NCI-H2227 (cell line): Measurements from ENCODE around the gene C6orf89.
"Not testable (repeated sequence)": the region's sequence is repeated elsewhere in the genome, so short reads cannot be mapped to it uniquely, and the experiment has no call there.

Experiments used
- DNase-seq: peaks from one replicate; lab custom pipeline; 2025; ENCODE audit not compliant: unreplicated experiment; lab: John Stamatoyannopoulos, UW

C6orf89 gene

DNA sequence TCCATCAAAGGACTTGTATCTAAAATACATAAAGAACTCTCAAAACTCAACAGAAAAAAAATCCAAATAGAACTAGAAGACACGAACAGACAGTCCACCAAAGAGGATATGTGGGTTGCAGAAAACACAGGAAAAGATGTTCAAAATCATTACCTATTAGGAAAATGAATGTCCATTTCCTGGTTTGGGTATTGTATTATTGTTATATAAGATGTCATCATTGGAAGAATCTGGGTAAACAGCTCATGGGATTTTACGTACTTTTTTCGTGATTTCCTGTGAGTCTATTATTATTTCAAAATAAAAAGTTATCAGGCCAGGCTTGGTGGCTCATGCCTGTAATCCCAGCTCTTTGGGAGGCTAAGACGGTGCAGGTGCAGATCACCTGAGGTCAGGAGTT is 59.5 kb downstream of the C6orf89 start:
- no peak for DNase-seq

DNA sequence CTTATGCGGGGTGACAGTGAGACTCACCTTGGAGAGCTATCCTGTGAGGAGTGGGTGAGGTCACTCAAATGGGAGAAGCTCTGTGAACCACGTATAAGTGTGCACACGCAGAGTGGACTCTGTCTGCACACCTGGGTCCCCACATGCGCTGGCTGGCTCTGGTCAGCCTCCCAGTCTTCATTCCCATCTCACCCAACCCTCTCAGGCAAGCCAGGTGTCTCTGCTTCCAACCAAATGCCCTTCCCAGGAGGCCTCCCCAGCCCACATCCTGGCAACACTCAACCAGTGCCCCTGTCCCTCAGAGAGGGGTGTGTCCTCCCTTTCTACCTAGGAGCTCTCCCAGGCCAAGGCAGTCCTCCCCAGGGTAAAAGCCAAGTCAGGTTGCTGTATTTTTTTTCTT is 60.8 kb downstream of the C6orf89 start:
- no peak for DNase-seq

DNA sequence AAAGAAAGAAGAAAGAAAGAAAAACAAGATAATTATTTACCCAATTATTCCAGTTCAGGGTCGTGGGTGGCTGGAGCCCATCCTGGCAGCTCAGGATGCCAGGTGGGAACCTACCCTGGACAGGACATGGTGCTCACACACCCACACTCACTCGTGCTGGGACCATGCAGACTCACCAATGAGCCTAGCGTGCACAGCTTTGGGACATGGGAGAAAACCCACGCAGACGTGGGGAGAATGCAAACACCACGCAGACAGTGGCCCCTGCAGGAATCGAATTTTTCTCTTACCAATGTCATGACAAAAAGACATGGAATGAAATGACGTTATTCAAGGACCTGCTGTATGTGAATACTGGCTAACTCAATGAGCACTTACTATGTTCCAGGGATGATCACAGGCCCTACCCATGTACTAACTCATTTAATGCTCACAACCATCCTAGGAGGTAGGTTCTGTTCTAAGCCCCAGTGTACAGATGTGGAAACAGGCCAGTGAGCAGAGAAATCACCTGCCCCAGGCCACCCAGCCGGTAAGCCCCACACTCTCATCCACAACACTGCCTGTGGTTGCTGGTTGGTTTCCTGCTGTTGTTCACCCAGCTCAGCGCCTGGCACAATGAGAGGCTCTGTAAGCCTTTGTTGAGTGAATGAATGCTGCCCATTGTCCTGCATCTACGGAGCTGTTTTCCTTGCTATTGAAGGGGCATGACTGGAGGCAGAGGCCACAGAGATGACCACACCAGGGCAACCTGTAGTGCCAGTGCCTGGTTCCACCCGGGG is 62.0 kb downstream of the C6orf89 start:
- DNase-seq: no peak

DNA sequence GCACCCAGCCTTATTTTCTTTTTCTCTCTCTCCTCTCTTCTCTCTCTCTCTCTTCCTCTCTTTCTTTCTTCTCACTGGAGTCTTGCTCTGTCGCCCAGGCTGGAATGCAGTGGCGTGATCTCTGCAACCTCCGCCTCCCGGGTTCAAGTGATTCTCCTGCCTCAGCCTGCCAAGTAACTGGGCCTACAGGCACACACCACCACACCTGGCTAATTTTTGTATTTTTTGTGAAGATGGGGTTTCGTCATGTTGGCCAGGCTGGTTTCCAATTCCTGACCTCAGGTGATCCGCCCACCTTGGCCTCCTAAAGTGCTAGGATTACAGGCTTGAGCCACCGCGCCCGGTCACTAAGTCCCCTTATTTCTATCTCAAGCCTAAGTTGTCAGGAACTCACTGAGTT is 63.3 kb downstream of the C6orf89 start:
- DNase-seq: not testable (repeated sequence)

DNA sequence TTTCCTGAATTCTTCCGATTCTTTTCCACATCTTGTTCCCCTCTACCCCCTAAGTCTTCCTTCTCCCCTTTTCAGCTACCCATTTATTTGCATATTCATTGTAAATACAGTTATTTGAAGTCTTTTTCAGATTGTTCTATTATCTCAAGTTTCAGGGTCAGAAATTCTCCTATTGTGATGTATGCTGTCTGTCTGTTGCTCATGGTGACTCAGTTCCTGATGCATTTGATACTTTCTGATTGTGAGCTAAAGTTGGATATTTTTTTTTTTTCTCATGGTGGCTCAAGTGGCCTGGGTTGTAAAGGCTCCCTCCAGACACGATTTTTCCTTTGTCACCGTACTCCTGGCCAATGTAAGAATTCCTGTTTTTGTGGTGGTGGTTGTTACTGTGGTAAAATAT is 63.9 kb downstream of the C6orf89 start:
- no peak for DNase-seq

DNA sequence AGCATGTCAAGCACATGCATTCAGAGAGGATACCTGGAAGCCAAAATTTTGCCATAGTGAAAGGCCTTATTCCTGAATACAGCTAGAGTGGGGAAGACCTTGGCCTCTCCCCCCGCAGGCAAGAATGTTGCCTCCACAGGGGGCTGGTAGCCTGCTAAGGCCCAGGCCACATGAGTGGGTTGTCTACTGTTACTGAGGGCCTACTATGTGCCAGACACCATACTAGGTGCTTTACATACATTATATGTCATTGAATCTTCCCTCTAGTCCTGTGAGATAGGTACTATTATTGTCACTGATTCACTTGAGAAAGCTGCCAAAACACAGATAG is 68.1 kb downstream of the C6orf89 start:
- no peak for DNase-seq

DNA sequence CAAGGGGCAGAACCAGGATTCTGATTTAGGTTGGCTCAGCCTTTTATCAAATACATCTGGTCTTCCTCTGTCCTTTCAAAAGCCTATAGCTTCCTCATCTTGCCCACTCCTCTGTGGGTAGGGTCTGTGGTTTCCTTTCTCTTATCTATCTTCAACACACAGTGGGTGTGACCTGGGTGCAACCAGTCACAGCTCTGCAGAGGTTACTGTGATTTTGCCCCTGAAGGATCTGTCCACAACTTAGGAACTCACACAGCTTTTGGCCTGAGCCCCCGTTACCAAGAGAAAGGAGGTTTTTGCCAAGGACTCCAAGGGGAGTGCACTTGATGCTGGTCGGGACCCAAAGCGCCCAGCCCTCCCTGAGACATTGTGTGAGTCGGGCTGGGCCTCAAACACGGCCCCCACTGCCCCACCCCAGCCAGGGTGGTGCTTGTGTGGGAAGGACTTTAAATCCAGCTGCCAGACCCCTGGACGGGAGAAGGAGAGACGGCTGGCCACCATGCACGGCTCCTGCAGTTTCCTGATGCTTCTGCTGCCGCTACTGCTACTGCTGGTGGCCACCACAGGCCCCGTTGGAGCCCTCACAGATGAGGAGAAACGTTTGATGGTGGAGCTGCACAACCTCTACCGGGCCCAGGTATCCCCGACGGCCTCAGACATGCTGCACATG is 68.6 kb downstream of the C6orf89 start, which contains the start of gene PI16:
PI16 (plus strand) TSS at position 477 of the 670 bp plus-strand sequence; CDS start at position 500, 23 bp downstream.
- DNase-seq: no peak

DNA sequence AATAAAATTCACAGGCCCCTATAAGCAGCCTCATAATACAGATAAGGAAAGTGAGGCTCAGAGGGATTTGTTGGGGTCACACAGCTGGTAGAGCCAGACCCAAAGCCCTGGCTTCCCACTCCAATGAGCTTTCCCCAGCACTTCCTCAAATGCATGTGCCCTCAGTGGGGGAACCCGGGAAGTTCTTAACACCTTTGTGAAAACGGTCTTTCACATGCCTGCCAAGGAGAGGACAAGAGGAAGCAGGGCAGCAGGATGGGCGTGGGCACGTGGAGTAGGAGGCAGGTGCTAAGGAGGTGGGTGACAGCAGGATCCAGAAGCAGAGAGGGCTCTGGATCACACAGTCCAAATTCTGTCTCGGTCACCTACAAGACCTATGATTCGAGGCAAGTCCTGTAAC is 69.4 kb downstream of the C6orf89 start:
- no peak for DNase-seq

DNA sequence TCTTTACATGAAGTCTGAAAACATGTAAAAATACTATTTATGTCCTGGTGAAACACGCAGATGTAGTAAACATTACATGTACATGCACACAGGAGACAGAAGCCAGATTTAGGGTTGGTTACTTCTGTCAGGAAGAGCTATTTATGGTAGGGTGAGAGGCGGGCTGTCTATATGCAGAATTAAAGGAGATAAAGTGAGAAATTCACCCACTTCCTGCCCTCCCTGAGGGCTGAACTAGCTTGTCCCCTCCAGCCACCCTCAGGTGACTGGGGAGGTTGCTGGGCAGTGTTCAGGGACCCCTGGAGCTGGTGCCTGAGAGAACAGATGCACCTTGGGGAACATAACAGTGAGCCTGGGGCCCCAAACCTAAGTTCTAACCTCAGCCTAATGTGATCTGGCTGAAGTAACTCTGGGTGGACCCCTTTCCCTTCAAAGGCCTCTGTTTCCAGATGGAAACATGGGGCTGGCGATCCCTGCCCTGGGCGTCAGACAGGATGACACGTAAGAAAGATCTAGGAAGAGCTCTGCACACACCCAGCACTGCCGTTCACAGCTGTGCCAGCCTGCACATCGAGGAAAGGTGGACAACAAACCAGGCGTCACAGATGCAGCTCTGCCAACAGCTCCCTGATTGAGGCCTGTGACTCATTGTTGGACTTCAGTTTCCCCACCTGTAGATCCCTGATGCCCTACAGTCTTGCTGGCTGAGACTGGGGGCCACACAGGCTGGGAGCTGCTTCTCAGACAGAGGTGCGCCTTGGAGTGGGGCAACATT is 70.1 kb downstream of the C6orf89 start:
- DNase-seq: no peak

DNA sequence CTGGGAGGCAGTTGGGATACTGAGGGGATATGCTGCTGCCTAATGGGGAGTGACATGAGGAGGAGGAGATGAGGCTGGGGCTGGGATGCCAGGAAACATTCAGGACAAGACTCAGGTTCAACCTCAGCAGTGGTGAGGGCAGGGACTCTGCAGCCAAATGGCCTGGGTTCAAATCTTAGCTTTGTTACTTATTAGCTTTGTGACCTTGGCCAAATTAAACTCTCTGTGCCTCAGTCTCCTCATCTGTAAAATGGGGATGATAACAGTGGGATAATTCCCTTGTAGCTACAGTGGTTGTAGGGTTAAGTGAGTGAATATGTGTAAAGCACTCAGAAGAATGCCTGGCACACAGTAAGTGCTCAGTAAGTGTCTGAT is 70.7 kb downstream of the C6orf89 start:
- no peak for DNase-seq

DNA sequence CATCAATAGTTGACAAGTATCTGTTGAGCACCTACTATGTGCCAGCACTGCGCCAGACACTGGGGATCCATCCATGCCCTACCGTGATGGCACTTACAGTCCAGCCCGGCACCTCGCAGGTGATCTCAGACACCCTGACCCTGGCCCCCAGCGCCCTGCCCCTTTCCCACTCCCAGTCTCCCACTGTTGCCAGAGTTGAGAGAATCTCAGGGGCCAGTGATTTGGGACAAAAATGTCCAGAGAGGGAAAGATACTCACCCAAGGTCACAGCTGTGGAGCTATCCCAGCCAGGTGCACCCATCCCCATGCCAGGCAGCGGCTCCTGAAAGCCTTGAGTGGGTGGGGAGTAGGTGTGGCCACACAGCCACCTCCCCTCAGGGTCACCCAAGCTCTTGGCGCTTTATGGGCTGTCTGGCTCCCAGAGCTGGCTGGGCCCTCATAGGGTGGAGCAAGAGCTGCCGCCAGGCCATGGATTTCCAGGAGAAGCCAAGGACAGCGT is 72.1 kb downstream of the C6orf89 start:
- no peak for DNase-seq

DNA sequence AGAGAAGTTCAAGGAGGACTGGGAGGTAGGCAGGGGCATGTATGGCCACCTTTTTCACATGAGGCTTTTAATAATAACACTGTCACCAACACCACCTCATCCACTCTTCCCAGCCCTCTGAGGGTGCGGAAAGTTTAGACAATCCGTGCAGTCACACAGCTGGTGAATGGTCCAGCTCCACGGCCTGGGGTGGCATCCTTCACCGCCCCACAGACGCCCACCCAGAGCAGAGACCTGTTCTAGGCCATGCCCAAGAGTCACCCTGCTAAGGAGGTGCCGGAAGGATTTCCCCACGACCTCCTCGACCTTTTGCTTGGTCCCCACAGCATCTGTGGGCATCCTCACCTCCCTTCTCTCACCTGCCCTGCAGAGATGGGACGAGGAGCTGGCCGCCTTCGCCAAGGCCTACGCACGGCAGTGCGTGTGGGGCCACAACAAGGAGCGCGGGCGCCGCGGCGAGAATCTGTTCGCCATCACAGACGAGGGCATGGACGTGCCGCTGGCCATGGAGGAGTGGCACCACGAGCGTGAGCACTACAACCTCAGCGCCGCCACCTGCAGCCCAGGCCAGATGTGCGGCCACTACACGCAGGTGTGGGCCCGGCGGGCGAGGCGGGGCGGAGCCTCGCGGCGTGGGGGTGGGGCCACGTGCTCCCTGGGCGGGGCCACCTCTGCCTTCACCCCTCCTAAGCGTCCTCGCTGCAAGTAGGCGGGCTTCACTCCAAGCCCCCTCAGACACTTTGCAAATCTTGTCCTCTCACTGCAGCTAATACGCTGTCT is 73.2 kb downstream of the C6orf89 start:
- no peak for DNase-seq

DNA sequence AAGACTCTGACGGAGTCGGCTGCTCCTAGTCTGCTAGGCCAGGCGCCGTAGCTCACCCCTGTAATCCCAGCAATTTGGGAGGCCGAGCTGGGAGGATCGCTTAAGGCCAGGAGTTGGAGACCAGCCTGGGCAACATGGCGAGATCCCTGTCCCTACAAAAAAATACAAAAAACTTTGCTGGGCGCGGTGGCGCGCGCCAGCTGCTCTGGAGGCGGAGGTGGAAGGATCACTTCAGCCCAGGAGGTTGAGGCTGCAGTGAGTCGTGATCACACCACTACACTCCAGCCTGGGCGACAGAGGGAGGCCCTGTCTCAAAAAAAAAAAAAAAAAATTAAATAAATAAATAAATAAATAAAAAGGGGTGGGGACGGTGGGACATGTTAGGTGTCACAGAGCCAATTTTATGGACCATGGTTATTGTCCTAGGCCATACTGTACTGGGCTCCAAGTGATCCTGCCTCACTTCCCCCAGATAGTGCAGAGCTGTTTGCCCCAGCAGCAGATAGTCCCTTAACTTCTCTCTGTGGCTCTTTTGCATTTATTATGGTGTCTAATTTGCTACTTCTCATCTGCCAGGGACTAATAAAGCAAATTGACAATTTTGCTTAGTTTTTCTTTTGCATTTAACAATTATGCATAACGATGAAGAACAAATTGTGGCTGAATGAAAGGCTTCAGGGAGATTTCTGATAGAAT is 74.0 kb downstream of the C6orf89 start:
- no peak for DNase-seq

DNA sequence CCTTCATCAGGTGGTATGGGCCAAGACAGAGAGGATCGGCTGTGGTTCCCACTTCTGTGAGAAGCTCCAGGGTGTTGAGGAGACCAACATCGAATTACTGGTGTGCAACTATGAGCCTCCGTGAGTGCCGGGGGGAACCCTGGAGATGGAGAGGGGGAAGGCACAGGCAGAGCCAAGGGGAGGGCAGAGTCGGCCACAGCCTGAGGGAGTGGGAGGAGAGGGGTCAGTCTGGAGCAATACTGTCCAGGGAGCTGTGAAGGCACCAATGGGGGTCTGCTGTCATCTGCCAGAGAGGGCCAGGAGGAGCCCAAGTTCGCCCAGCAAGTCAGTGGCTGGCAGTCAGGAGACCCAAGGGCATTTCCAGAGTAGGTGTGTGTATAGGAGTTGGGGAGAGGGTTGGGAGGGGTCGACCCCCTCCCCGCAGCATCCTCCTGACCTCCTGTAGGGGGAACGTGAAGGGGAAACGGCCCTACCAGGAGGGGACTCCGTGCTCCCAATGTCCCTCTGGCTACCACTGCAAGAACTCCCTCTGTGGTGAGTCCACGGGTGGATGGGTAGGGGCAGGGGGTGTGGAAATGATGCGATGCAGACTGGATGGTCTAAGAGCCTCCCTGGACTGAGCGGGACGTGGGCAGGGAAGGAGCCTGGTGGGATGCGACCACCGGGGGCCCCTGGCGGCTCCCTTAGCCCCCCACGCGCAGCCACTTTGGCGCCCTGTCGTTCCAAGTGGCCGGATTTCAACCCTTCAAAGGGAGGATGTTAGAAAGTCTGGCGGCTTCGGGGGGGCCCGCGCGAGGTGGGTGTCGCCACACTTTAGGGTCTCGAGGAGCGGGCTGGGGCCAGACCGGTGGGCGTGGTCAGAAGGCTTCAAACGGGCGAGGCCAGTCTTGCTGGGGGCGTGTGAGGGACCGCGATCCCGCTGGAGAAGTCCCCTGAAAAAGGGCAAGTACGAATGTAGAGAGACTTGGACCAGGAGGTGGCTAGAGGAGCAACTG is 76.0 kb downstream of the C6orf89 start:
- no peak for DNase-seq

DNA sequence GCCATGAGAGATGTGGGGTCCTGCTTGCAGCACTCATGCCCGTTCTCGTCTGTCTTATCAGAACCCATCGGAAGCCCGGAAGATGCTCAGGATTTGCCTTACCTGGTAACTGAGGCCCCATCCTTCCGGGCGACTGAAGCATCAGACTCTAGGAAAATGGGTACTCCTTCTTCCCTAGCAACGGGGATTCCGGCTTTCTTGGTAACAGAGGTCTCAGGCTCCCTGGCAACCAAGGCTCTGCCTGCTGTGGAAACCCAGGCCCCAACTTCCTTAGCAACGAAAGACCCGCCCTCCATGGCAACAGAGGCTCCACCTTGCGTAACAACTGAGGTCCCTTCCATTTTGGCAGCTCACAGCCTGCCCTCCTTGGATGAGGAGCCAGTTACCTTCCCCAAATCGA is 77.1 kb downstream of the C6orf89 start:
- no peak for DNase-seq

DNA sequence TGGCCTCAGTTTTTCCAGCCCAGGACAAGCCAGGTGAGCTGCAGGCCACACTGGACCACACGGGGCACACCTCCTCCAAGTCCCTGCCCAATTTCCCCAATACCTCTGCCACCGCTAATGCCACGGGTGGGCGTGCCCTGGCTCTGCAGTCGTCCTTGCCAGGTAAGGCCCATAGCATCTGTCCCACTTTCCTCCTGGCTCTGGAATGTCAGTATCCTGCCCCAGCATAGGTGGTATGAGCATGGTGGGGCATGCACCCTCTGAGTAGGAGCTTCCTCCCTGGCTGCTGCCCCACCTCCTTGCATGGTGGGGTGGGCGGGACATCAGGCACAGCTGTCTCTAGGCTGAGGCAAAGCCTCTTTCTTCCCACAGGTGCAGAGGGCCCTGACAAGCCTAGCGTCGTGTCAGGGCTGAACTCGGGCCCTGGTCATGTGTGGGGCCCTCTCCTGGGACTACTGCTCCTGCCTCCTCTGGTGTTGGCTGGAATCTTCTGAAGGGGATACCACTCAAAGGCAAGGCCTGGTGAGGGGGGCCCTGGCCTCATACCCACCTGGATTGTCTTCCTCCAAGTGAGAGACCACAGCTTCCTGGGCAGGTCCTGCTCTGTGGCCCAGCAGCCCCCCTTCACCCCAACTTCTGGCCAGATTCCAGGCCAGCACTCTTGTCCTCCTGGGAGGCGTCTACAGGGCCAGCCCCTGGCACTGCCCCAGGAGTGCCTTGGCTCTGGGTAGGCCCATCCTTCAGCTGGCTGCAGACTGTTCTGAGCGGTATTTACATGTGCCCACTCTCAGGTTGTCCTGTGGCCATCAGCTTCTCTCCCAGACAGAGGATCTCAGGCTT is 77.9 kb downstream of the C6orf89 start:
- DNase-seq: no peak

DNA sequence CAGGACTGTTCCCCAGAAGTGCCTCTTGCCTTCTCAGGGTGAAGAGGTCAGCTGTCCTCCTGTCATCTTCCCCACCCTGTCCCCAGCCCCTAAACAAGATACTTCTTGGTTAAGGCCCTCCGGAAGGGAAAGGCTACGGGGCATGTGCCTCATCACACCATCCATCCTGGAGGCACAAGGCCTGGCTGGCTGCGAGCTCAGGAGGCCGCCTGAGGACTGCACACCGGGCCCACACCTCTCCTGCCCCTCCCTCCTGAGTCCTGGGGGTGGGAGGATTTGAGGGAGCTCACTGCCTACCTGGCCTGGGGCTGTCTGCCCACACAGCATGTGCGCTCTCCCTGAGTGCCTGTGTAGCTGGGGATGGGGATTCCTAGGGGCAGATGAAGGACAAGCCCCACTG is 78.6 kb downstream of the C6orf89 start:
- no peak for DNase-seq

DNA sequence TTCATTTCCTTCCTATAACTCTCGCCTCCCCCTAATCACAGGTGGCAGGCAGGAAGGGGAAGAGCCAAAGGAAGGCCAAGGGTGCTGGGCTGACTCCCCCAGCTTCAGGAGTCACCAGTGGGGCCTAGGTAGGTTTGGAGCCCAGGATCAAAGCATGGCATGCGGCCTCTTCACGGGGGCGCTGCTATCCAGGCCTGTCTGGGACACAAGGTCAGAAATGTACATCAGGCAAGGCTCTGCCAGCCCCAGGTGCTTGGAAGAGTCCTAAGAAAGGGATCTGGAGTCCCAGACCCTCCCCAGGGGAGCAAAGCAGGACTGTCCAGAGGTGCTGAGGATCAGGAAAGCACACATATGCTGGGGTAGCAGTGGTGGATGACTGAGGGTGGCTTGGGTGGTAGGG is 79.2 kb downstream of the C6orf89 start:
- no peak for DNase-seq
